T-helper 17 cell (primary cell): ENCODE results near the gene ARHGAP30. TPM values are rescaled to one million over a fixed set of nuclear protein-coding genes. Genes with fewer than 3 reads are reported as not detected.

ENCODE experiments used
- ATAC-seq: fragments of 150-1000 bp; cut with Tn5 transposase; 2 replicates; pipeline ENCODE4 v1.10.0; 2021; ENCODE audit warnings: mild to moderate bottlenecking, moderate library complexity
- DNase-seq, 3 donors: peaks; one replicate each; pipeline versions ENCODE4 v3.0.0 to v3.0.0-alpha.2; 2020 to 2021
- H3K9me3 ChIP-seq: one replicate; pipeline ENCODE4 v1.7.0; 2013; ENCODE audit warnings: low read length, mild to moderate bottlenecking; ENCODE audit not compliant: control insufficient read depth, poor library complexity, severe bottlenecking
- H3K27ac Mint-ChIP-seq: one replicate; pipeline ENCODE4 v1.8.0; 2022; ENCODE audit warnings: mild to moderate bottlenecking, moderate library complexity, mixed read lengths
- H3K27me3 Mint-ChIP-seq: one replicate; pipeline ENCODE4 v1.8.0; 2022; ENCODE audit warnings: mixed read lengths
- H3K36me3 Mint-ChIP-seq: one replicate; pipeline ENCODE4 v1.8.0; 2022; ENCODE audit warnings: low read depth, mixed read lengths
- H3K4me1 Mint-ChIP-seq: one replicate; pipeline ENCODE4 v1.8.0; 2022; ENCODE audit warnings: mild to moderate bottlenecking, mixed read lengths
- H3K4me3 Mint-ChIP-seq: one replicate; pipeline ENCODE4 v1.8.0; 2022; ENCODE audit warnings: mild to moderate bottlenecking, moderate library complexity, mixed read lengths
- total RNA-seq, 4 donors: library from RNA in 2 of 4; stranded (reverse) in 2 of 4; gene quantifications; one replicate each; pipeline ENCODE4 v1.2.3 and lab custom pipeline; 2022 to 2026

The ARHGAP30 gene
- total RNA-seq, 2 donors from 2014 or later: 156 to 189 TPM

GRCh38 chr1:161000736-161001480, 68.8 kb downstream of the ARHGAP30 start:
- Mint-ChIP-seq H3K27ac (no peak overlapping the region), H3K4me3 (no peak overlapping the region), H3K36me3 (no peaks in the 10 kb centered on the region), H3K4me1 (peaks cover 8% of the 10 kb centered on the region), H3K27me3 (no peaks in the 10 kb centered on the region)
- H3K9me3 ChIP-seq: no peaks in the 10 kb centered on the region
- ATAC-seq: no peak
- no peak for DNase-seq

GRCh38 chr1:160999376-160999775, 70.3 kb downstream of the ARHGAP30 start:
- no peak for DNase-seq
- H3K36me3 Mint-ChIP-seq: no peaks in the 10 kb centered on the region
- no peaks in the 10 kb centered on the region for H3K9me3 ChIP-seq
- H3K4me3 Mint-ChIP-seq: no peak overlapping the region
- H3K4me1 Mint-ChIP-seq: peaks cover 8% of the 10 kb centered on the region
- no peaks in the 10 kb centered on the region for H3K27me3 Mint-ChIP-seq
- no peak for ATAC-seq
- no peak overlapping the region for H3K27ac Mint-ChIP-seq

GRCh38 chr1:160997323-160998038, 72.2 kb downstream of the ARHGAP30 start:
- DNase-seq (peak in 2 of 3 donors; percentile 16 to 17), ATAC-seq (peak; percentile 74)
- Mint-ChIP-seq H3K27ac (peak overlapping the region; percentile 60), H3K4me3 (no peak overlapping the region), H3K36me3 (no peaks in the 10 kb centered on the region), H3K27me3 (no peaks in the 10 kb centered on the region), H3K4me1 (peaks cover 8% of the 10 kb centered on the region)
- no peaks in the 10 kb centered on the region for H3K9me3 ChIP-seq

Other genes with a start within 250 kb of the ARHGAP30 start
- gene CD244, start 207.0 kb downstream of the ARHGAP30 start, total RNA-seq: 1 to 10 TPM in 1 of 2 donors, under 1 TPM in 1; 0.73 to 1.4 TPM
- not detected for gene ITLN1, start 184.7 kb downstream of the ARHGAP30 start, total RNA-seq
- not detected for gene ITLN2, start 115.1 kb downstream of the ARHGAP30 start, total RNA-seq
- 10 to 100 TPM; 13.5 to 23.6 TPM for gene F11R, start 48.7 kb downstream of the ARHGAP30 start, total RNA-seq
- 10 to 100 TPM; 45.5 to 45.7 TPM for gene TSTD1, start 30.9 kb downstream of the ARHGAP30 start, total RNA-seq
- 10 to 100 TPM; 80.6 to 85.4 TPM for gene USF1, start 23.9 kb downstream of the ARHGAP30 start, total RNA-seq
- not detected for gene NECTIN4, start 19.7 kb upstream of the ARHGAP30 start, total RNA-seq
- gene KLHDC9, start 28.5 kb upstream of the ARHGAP30 start, total RNA-seq: under 1 TPM in 1 of 2 donors, not detected in 1; 0.57 TPM
- 10 to 100 TPM; 34.5 to 37.1 TPM for gene PFDN2, start 48.1 kb upstream of the ARHGAP30 start, total RNA-seq
- 10 to 100 TPM; 16.0 to 19.3 TPM for gene NIT1, start 48.2 kb upstream of the ARHGAP30 start, total RNA-seq
- gene DEDD, start 62.8 kb upstream of the ARHGAP30 start, total RNA-seq: 10 to 100 TPM; 32.9 to 40.0 TPM
- 100 to 1,000 TPM; 152 to 154 TPM for gene UFC1, start 84.1 kb upstream of the ARHGAP30 start, total RNA-seq
- gene USP21, start 89.6 kb upstream of the ARHGAP30 start, total RNA-seq: 10 to 100 TPM; 35.9 to 37.0 TPM
- gene PPOX, start 96.5 kb upstream of the ARHGAP30 start, total RNA-seq: 10 to 100 TPM; 40.4 to 43.7 TPM
- 10 to 100 TPM; 43.7 to 49.2 TPM for gene B4GALT3, start 107.6 kb upstream of the ARHGAP30 start, total RNA-seq
- under 1 TPM; 0.31 to 0.77 TPM for gene ADAMTS4, start 129.2 kb upstream of the ARHGAP30 start, total RNA-seq
- gene NDUFS2, start 132.5 kb upstream of the ARHGAP30 start, total RNA-seq: 10 to 100 TPM; 57.1 to 58.5 TPM
- gene FCER1G, start 145.4 kb upstream of the ARHGAP30 start, total RNA-seq: 10 to 100 TPM in 1 of 2 donors, 1 to 10 TPM in 1; 8.3 to 12.3 TPM
- not detected for gene APOA2, start 153.7 kb upstream of the ARHGAP30 start, total RNA-seq
- 1 to 10 TPM; 5.4 to 6.9 TPM for gene TOMM40L, start 156.2 kb upstream of the ARHGAP30 start, total RNA-seq
- gene NR1I3, start 168.3 kb upstream of the ARHGAP30 start, total RNA-seq: not detected
- gene PCP4L1, start 188.9 kb upstream of the ARHGAP30 start, total RNA-seq: not detected
- gene MPZ, start 240.1 kb upstream of the ARHGAP30 start, total RNA-seq: 1 to 10 TPM; 2.3 to 2.9 TPM
- gene SDHC, start 244.5 kb upstream of the ARHGAP30 start, total RNA-seq: 10 to 100 TPM; 64.4 to 76.8 TPM